GM18505 (cell line): Measurements from ENCODE around the gene SRRM2.

ENCODE experiments used
- ATAC-seq: cut with Tn5 transposase; IDR thresholded peaks from one replicate; pipeline ENCODE4 v1.9.1; 2021; ENCODE audit not compliant: unreplicated experiment
- POLR2A ChIP-seq: IDR thresholded peaks from 4 replicates; pipeline ENCODE4 v1.6.1; 2011; ENCODE audit warnings: borderline replicate concordance; ENCODE audit not compliant: insufficient read depth, insufficient read length; ENCODE audit errors: extremely low read depth

SRRM2 gene

GRCh38 chr16:2752850-2753732 is 653 bp downstream of the SRRM2 start:
- no peak for TF ChIP-seq POLR2A
- peak; percentile 39 for ATAC-seq

- ATAC-seq: no peak
- no peak for TF ChIP-seq POLR2A
Measured at GRCh38 chr16:2753733-2754020, 1.2 kb downstream of the SRRM2 start.

- ATAC-seq: no peak
- TF ChIP-seq POLR2A: no peak
Measured at GRCh38 chr16:2755158-2755557, 2.7 kb downstream of the SRRM2 start.

- no peak for ATAC-seq
- no peak for TF ChIP-seq POLR2A
Measured at GRCh38 chr16:2756288-2757015, 4.0 kb downstream of the SRRM2 start.

- no peak for TF ChIP-seq POLR2A
- no peak for ATAC-seq
Measured at GRCh38 chr16:2757344-2757743, 4.9 kb downstream of the SRRM2 start.

- no peak for ATAC-seq
- TF ChIP-seq POLR2A: no peak
Measured at GRCh38 chr16:2761472-2761871, 9.0 kb downstream of the SRRM2 start.

GRCh38 chr16:2761886-2762583 is 9.6 kb downstream of the SRRM2 start:
- no peak for ATAC-seq
- TF ChIP-seq POLR2A: peak; percentile 36

GRCh38 chr16:2762711-2763110 is 10.3 kb downstream of the SRRM2 start:
- TF ChIP-seq POLR2A: no peak
- ATAC-seq: no peak

GRCh38 chr16:2763173-2763572 is 10.7 kb downstream of the SRRM2 start:
- no peak for TF ChIP-seq POLR2A
- no peak for ATAC-seq

- no peak for TF ChIP-seq POLR2A
- ATAC-seq: no peak
Measured at GRCh38 chr16:2764718-2765117, 12.3 kb downstream of the SRRM2 start.

GRCh38 chr16:2765462-2766404 is 13.3 kb downstream of the SRRM2 start:
- no peak for TF ChIP-seq POLR2A
- ATAC-seq: no peak

- TF ChIP-seq POLR2A: peak; percentile 32
- no peak for ATAC-seq
Measured at GRCh38 chr16:2766430-2767139, 14.1 kb downstream of the SRRM2 start.
